HG03575 (cell line): ENCODE data around the gene KLK15.

Experiments
- ATAC-seq: cut with Tn5 transposase; IDR thresholded peaks from one replicate; pipeline ENCODE4 v1.9.1; 2021; ENCODE audit not compliant: unreplicated experiment, insufficient number of reproducible peaks, low FRiP score; ENCODE audit errors: extremely low read depth

Gene KLK15

GRCh38 chr19:50833117-50833801 is at the start of gene KLK15:
Gene KLK15 (minus strand): TSS chr19:50833574. CDS start chr19:50831492, 2,082 bp downstream.
- no peak for ATAC-seq

GRCh38 chr19:50882188-50882587 is 48.8 kb upstream of the KLK15 start:
- no peak for ATAC-seq

GRCh38 chr19:50880241-50880640 is 46.9 kb upstream of the KLK15 start:
- ATAC-seq = no peak

GRCh38 chr19:50878851-50879250 is 45.5 kb upstream of the KLK15 start:
- no peak for ATAC-seq

- no peak for ATAC-seq
Measured at GRCh38 chr19:50877338-50877737, 44.0 kb upstream of the KLK15 start.

- ATAC-seq = no peak
Measured at GRCh38 chr19:50876456-50876855, 43.1 kb upstream of the KLK15 start.

GRCh38 chr19:50875795-50876422 is 42.5 kb upstream of the KLK15 start:
- no peak for ATAC-seq

GRCh38 chr19:50874211-50874610 is 40.8 kb upstream of the KLK15 start:
- no peak for ATAC-seq

GRCh38 chr19:50873056-50873455 is 39.7 kb upstream of the KLK15 start, which contains the start of gene KLK2:
Gene KLK2 (plus strand): TSS chr19:50873439. CDS start chr19:50873474, 35 bp downstream.
- ATAC-seq = no peak

- ATAC-seq = no peak
Measured at GRCh38 chr19:50870417-50871089, 37.2 kb upstream of the KLK15 start.

- no peak for ATAC-seq
Measured at GRCh38 chr19:50869479-50869878, 36.1 kb upstream of the KLK15 start.

- ATAC-seq = no peak
Measured at GRCh38 chr19:50861496-50862286, 28.3 kb upstream of the KLK15 start.

GRCh38 chr19:50861010-50861409 is 27.6 kb upstream of the KLK15 start:
- no peak for ATAC-seq

GRCh38 chr19:50859849-50860248 is 26.5 kb upstream of the KLK15 start:
- no peak for ATAC-seq

GRCh38 chr19:50858886-50859285 is 25.5 kb upstream of the KLK15 start:
- ATAC-seq = no peak

- no peak for ATAC-seq
Measured at GRCh38 chr19:50857366-50857765, 24.0 kb upstream of the KLK15 start.

GRCh38 chr19:50854636-50855410 is 21.4 kb upstream of the KLK15 start, which contains the start of gene KLK3:
Gene KLK3 (plus strand): TSS chr19:50854915. CDS start chr19:50854956, 41 bp downstream.
- no peak for ATAC-seq

GRCh38 chr19:50851620-50852019 is 18.2 kb upstream of the KLK15 start:
- no peak for ATAC-seq

GRCh38 chr19:50850738-50851137 is 17.4 kb upstream of the KLK15 start:
- ATAC-seq = no peak
